ENCODE data around the gene ACBD7.

The ACBD7 gene

GRCh38 chr10:15112657-15113056, 24.1 kb upstream of the ACBD7 start:
- no peak for DNase-seq
- Mint-ChIP-seq H3K27ac (no peak overlapping the region), H3K36me3 (peaks cover 30% of the 10 kb centered on the region), H3K4me1 (no peaks in the 10 kb centered on the region), H3K4me3 (no peak overlapping the region), H3K9me3 (no peaks in the 10 kb centered on the region), H3K27me3 (no peaks in the 10 kb centered on the region)
- CTCF ChIA-PET, result no interaction called here

GRCh38 chr10:15106352-15107013, 17.9 kb upstream of the ACBD7 start:
- H3K9me3 Mint-ChIP-seq, result no peaks in the 10 kb centered on the region
- H3K36me3 Mint-ChIP-seq, result peaks cover 53% of the 10 kb centered on the region
- CTCF ChIA-PET, result interaction anchor here (0.7 to 2.6 kb wide), 12 partner anchors 8 to 154 kb away, joined by 3 to 16 read pairs (median 3); partner anchors contain the start of genes MEIG1 and RPP38
- H3K4me1 Mint-ChIP-seq, result peaks cover 5% of the 10 kb centered on the region
- no peak overlapping the region for H3K27ac Mint-ChIP-seq
- H3K27me3 Mint-ChIP-seq, result no peaks in the 10 kb centered on the region
- DNase-seq, result peak; percentile 80
- no peak overlapping the region for H3K4me3 Mint-ChIP-seq

- Mint-ChIP-seq H3K27ac (no peak overlapping the region), H3K36me3 (peaks cover 57% of the 10 kb centered on the region), H3K9me3 (no peaks in the 10 kb centered on the region), H3K4me3 (no peak overlapping the region), H3K27me3 (no peaks in the 10 kb centered on the region), H3K4me1 (peaks cover 23% of the 10 kb centered on the region)
- DNase-seq, result no peak
- CTCF ChIA-PET, result interaction anchor here (1.0 to 1.9 kb wide), 2 partner anchors 22 to 112 kb away, joined by 4 to 7 read pairs; no protein-coding TSS in a partner anchor
These were observed 14.9 kb upstream of the ACBD7 start for GRCh38 chr10:15103513-15103912.

GRCh38 chr10:15099886-15100285, 11.3 kb upstream of the ACBD7 start:
- H3K4me1 Mint-ChIP-seq, result peaks cover 34% of the 10 kb centered on the region
- no peak for DNase-seq
- H3K36me3 Mint-ChIP-seq, result peaks cover 41% of the 10 kb centered on the region
- no peak overlapping the region for H3K4me3 Mint-ChIP-seq
- peaks cover 18% of the 10 kb centered on the region for H3K27me3 Mint-ChIP-seq
- H3K27ac Mint-ChIP-seq, result peak overlapping the region; percentile 73
- CTCF ChIA-PET, result interaction anchor here (0.6 to 1.1 kb wide), 3 partner anchors 25 to 196 kb away, joined by 3 to 4 read pairs (median 3); no protein-coding TSS in a partner anchor
- H3K9me3 Mint-ChIP-seq, result no peaks in the 10 kb centered on the region

- CTCF ChIA-PET, result interaction anchor here (0.8 to 1.0 kb wide), 2 partner anchors 8 to 9 kb away, joined by 3 to 5 read pairs; no protein-coding TSS in a partner anchor
- Mint-ChIP-seq H3K4me1 (peaks cover 34% of the 10 kb centered on the region), H3K9me3 (no peaks in the 10 kb centered on the region), H3K27me3 (peaks cover 28% of the 10 kb centered on the region), H3K36me3 (peaks cover 26% of the 10 kb centered on the region), H3K4me3 (peak within 1 kb of the TSS; percentile 95), H3K27ac (peak within 1 kb of the TSS; percentile 95)
- DNase-seq, result peak; percentile 95
These were observed 8.6 kb upstream of the ACBD7 start, which contains the start of gene RPP38 for GRCh38 chr10:15097011-15097812. Gene RPP38 (plus strand): TSS chr10:15097355. CDS start chr10:15103315, 5,960 bp downstream.

- Mint-ChIP-seq H3K36me3 (peaks cover 22% of the 10 kb centered on the region), H3K27me3 (peaks cover 34% of the 10 kb centered on the region), H3K4me3 (peak overlapping the region; percentile 95), H3K27ac (peak overlapping the region; percentile 95), H3K9me3 (no peaks in the 10 kb centered on the region), H3K4me1 (peaks cover 34% of the 10 kb centered on the region)
- CTCF ChIA-PET, result interaction anchor here (0.7 kb wide), 1 partner anchor 155 kb away, joined by 3 read pairs; no protein-coding TSS in a partner anchor
- no peak for DNase-seq
These were observed 8.1 kb upstream of the ACBD7 start for GRCh38 chr10:15096661-15097010.

- Mint-ChIP-seq H3K9me3 (no peaks in the 10 kb centered on the region), H3K4me3 (no peak overlapping the region), H3K4me1 (peaks cover 17% of the 10 kb centered on the region), H3K36me3 (peaks cover 4% of the 10 kb centered on the region), H3K27ac (no peak overlapping the region), H3K27me3 (peaks cover 49% of the 10 kb centered on the region)
- no peak for DNase-seq
- CTCF ChIA-PET, result no interaction called here
These were observed 4.4 kb upstream of the ACBD7 start for GRCh38 chr10:15092855-15093408.

- H3K4me1 Mint-ChIP-seq, result peaks cover 9% of the 10 kb centered on the region
- peaks cover 48% of the 10 kb centered on the region for H3K27me3 Mint-ChIP-seq
- no peak for DNase-seq
- no peaks in the 10 kb centered on the region for H3K9me3 Mint-ChIP-seq
- no peak overlapping the region for H3K27ac Mint-ChIP-seq
- CTCF ChIA-PET, result no interaction called here
- no peaks in the 10 kb centered on the region for H3K36me3 Mint-ChIP-seq
- H3K4me3 Mint-ChIP-seq, result no peak overlapping the region
These were observed 2.8 kb upstream of the ACBD7 start for GRCh38 chr10:15091418-15091817.

GRCh38 chr10:15084502-15084922, 4.1 kb downstream of the ACBD7 start:
- no peak overlapping the region for H3K27ac Mint-ChIP-seq
- CTCF ChIA-PET, result no interaction called here
- no peaks in the 10 kb centered on the region for H3K9me3 Mint-ChIP-seq
- H3K4me3 Mint-ChIP-seq, result no peak overlapping the region
- peaks cover 3% of the 10 kb centered on the region for H3K4me1 Mint-ChIP-seq
- DNase-seq, result no peak
- H3K27me3 Mint-ChIP-seq, result peaks cover 23% of the 10 kb centered on the region
- H3K36me3 Mint-ChIP-seq, result no peaks in the 10 kb centered on the region

GRCh38 chr10:15083674-15084501, 4.7 kb downstream of the ACBD7 start:
- no peak for DNase-seq
- Mint-ChIP-seq H3K27me3 (peaks cover 23% of the 10 kb centered on the region), H3K4me1 (peaks cover 3% of the 10 kb centered on the region), H3K36me3 (no peaks in the 10 kb centered on the region), H3K9me3 (no peaks in the 10 kb centered on the region), H3K4me3 (no peak overlapping the region), H3K27ac (no peak overlapping the region)
- CTCF ChIA-PET, result no interaction called here

- Mint-ChIP-seq H3K4me3 (no peak overlapping the region), H3K9me3 (no peaks in the 10 kb centered on the region), H3K36me3 (peaks cover 4% of the 10 kb centered on the region), H3K27ac (no peak overlapping the region), H3K4me1 (no peaks in the 10 kb centered on the region), H3K27me3 (no peaks in the 10 kb centered on the region)
- CTCF ChIA-PET, result no interaction called here
- no peak for DNase-seq
These were observed 13.2 kb downstream of the ACBD7 start for GRCh38 chr10:15075421-15075820.

- Mint-ChIP-seq H3K36me3 (peaks cover 4% of the 10 kb centered on the region), H3K9me3 (no peaks in the 10 kb centered on the region), H3K27me3 (peaks cover 3% of the 10 kb centered on the region), H3K27ac (no peak overlapping the region), H3K4me1 (no peaks in the 10 kb centered on the region), H3K4me3 (no peak overlapping the region)
- DNase-seq, result no peak
- CTCF ChIA-PET, result interaction anchor here (0.7 kb wide), 1 partner anchor 1420 kb away, joined by 4 read pairs; no protein-coding TSS in a partner anchor
These were observed 16.2 kb downstream of the ACBD7 start for GRCh38 chr10:15072358-15072757.

GRCh38 chr10:15069230-15069629, 19.3 kb downstream of the ACBD7 start:
- H3K9me3 Mint-ChIP-seq, result peaks cover 2% of the 10 kb centered on the region
- DNase-seq, result no peak
- CTCF ChIA-PET, result no interaction called here
- H3K36me3 Mint-ChIP-seq, result peaks cover 4% of the 10 kb centered on the region
- no peak overlapping the region for H3K27ac Mint-ChIP-seq
- H3K4me1 Mint-ChIP-seq, result peaks cover 5% of the 10 kb centered on the region
- no peak overlapping the region for H3K4me3 Mint-ChIP-seq
- peaks cover 6% of the 10 kb centered on the region for H3K27me3 Mint-ChIP-seq

- no peak for DNase-seq
- CTCF ChIA-PET, result interaction anchor here (1.6 kb wide), 1 partner anchor 99 kb away, joined by 3 read pairs; no protein-coding TSS in a partner anchor
- peaks cover 4% of the 10 kb centered on the region for H3K36me3 Mint-ChIP-seq
- H3K4me3 Mint-ChIP-seq, result no peak overlapping the region
- peaks cover 2% of the 10 kb centered on the region for H3K9me3 Mint-ChIP-seq
- peaks cover 5% of the 10 kb centered on the region for H3K4me1 Mint-ChIP-seq
- H3K27me3 Mint-ChIP-seq, result peaks cover 6% of the 10 kb centered on the region
- H3K27ac Mint-ChIP-seq, result no peak overlapping the region
These were observed 19.8 kb downstream of the ACBD7 start for GRCh38 chr10:15068802-15069201.

Data from activated naive CD4-positive, alpha-beta T cell treated with anti-CD3 and anti-CD28 coated beads, Interleukin-2, amount 10 ng/mL, durations not matched to agents 7 days and 5 days (primary cell).